Omental fat pad (tissue), 4 donors: ENCODE measurements around the gene CDH26. TPM values are rescaled to one million over a fixed set of nuclear protein-coding genes. Genes with fewer than 3 reads are reported as not detected.

Source experiments
- ATAC-seq: fragments of 150-250 bp; one replicate; pipeline ENCODE4 v1.9.1; 2016; ENCODE audit warnings: mild to moderate bottlenecking, moderate library complexity; ENCODE audit not compliant: low FRiP score
- DNase-seq: peaks from one replicate; pipeline ENCODE4 v3.0.0-alpha.2; 2019; ENCODE audit warnings: low spot score
- CTCF ChIP-seq, 3 donors: fragments of 450-650 bp; IDR thresholded peaks; one replicate each; pipeline ENCODE4 v1.5.1; 2016 to 2017; ENCODE audit warnings: antibody characterized with exemption in 3 of 3, mild to moderate bottlenecking in 3 of 3, moderate library complexity in 2 of 3
- total RNA-seq, 4 donors: library from RNA; depleted of rRNA; stranded (reverse); fragments of >200 nt; gene quantifications; one replicate each; pipeline ENCODE4 v1.1.0, GENCODE V29; 2016

CDH26 gene
- total RNA-seq, 4 donors from 2014 or later = 0.60 to 4.1 (median 1.6) TPM

DNA sequence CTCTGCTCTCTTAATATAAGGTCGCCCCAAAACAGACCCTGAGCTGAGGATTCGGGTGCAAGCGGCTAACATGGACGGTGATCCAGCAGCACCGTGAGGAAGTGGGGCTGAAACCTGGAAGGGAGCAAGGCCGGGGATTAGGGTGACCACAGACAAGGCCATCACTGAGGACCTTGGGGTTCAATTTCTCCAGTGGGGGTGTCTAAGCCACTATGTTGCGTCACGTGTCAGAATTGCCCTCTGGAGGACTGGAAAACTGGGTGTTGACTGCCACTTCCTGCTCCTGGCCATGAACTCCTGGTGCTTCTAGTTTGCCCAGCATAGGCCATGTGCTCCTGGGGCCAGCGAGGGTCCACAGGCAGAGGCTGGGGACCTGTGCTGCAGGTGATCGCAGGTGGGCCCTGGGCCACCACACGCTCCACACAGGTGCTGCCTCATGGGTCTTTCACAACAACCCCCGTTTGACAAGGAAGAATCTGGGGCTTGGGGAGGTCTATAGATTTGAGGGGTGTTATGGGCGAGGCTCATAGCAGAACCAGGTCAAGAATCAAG is 101.9 kb downstream of the CDH26 start:
- ATAC-seq = no peak
- TF ChIP-seq CTCF (IDR thresholded peaks at IDR 0.05) = no peak
- no peak for DNase-seq

- DNase-seq (no peak), ATAC-seq (no peak)
- TF ChIP-seq CTCF (IDR thresholded peaks at IDR 0.05) = no peak
Measured at GRCh38 chr20:60060593-60060992, 102.4 kb downstream of the CDH26 start.

- ATAC-seq (no peak), DNase-seq (no peak)
- no peak for TF ChIP-seq CTCF (IDR thresholded peaks at IDR 0.05)
Measured at GRCh38 chr20:60062431-60063047, 104.3 kb downstream of the CDH26 start.

GRCh38 chr20:60063048-60063451 is 104.8 kb downstream of the CDH26 start:
- TF ChIP-seq CTCF (IDR thresholded peaks at IDR 0.05) = no peak
- ATAC-seq = peak; percentile 70
- no peak for DNase-seq

GRCh38 chr20:60063739-60064380 is 105.6 kb downstream of the CDH26 start:
- ATAC-seq (no peak), DNase-seq (no peak)
- no peak for TF ChIP-seq CTCF (IDR thresholded peaks at IDR 0.05)

Other genes starting within 250 kb of the CDH26 start
- 1 to 10 TPM; 1.8 to 8.8 (median 2.9) TPM for gene SYCP2, start 24.8 kb upstream of the CDH26 start, total RNA-seq
- 10 to 100 TPM in 1 of 4 donors, 1 to 10 TPM in 3; 3.5 to 16.7 (median 6.0) TPM for gene PPP1R3D, start 18.1 kb upstream of the CDH26 start, total RNA-seq
- gene FAM217B, start 18.0 kb upstream of the CDH26 start, total RNA-seq = 10 to 100 TPM in 1 of 4 donors, 1 to 10 TPM in 3; 3.7 to 16.6 (median 5.7) TPM